Small intestine (tissue), 7 donors: ENCODE data around the gene REXO1. TPM values are rescaled to one million over a fixed set of nuclear protein-coding genes. Genes with fewer than 3 reads are reported as not detected.

Experiments
- DNase-seq, 2 donors: peaks; one replicate each; pipeline versions ENCODE4 v3.0.0 to v3.0.0-alpha.2; 2013
- FAIRE-seq: peaks from 2 replicates; lab custom pipeline; 2012; peaks lifted over from hg19 to GRCh38; lab: Jason Lieb, UNC
- H3K27ac ChIP-seq, 3 donors: one replicate each; pipeline ENCODE4 v1.5.1; 2013; ENCODE audit warnings: low read length in 2 of 3, mild to moderate bottlenecking in 2 of 3, control low read depth in 1 of 3, inconsistent platforms in 1 of 3, low read depth in 1 of 3, moderate library complexity in 1 of 3
- H3K27me3 ChIP-seq, 3 donors: one replicate each; pipeline ENCODE4 v1.6.1; 2013; ENCODE audit warnings: low read length in 3 of 3, inconsistent platforms in 1 of 3; ENCODE audit not compliant: control insufficient read depth in 3 of 3, insufficient read depth in 3 of 3
- H3K36me3 ChIP-seq, 3 donors: one replicate each; pipeline ENCODE4 v1.6.1; 2013; ENCODE audit warnings: low read length in 3 of 3, inconsistent platforms in 1 of 3, low read depth in 1 of 3, mild to moderate bottlenecking in 1 of 3, moderate library complexity in 1 of 3; ENCODE audit not compliant: control insufficient read depth in 3 of 3, insufficient read depth in 2 of 3
- H3K4me1 ChIP-seq, 3 donors: one replicate each; pipeline ENCODE4 v1.6.1; 2013; ENCODE audit warnings: low read length in 2 of 3, inconsistent platforms in 1 of 3, low read depth in 1 of 3, mild to moderate bottlenecking in 1 of 3, moderate library complexity in 1 of 3; ENCODE audit not compliant: control insufficient read depth in 3 of 3, insufficient read depth in 2 of 3
- H3K4me3 ChIP-seq, 3 donors: one replicate each; pipeline ENCODE4 v1.5.1; 2013; ENCODE audit warnings: low read length in 3 of 3, control low read depth in 1 of 3, inconsistent platforms in 1 of 3, low read depth in 1 of 3, mild to moderate bottlenecking in 1 of 3, moderate library complexity in 1 of 3
- H3K9me3 ChIP-seq, 2 donors: one replicate each; pipeline ENCODE4 v1.6.1; 2013; ENCODE audit warnings: low read depth in 1 of 2, low read length in 1 of 2; ENCODE audit not compliant: control insufficient read depth in 2 of 2, insufficient read depth in 1 of 2
- WGBS, 3 donors: extraction: QIAGEN DNeasy Blood & Tissue Kit; methylation state at CpG; one replicate each; pipeline ENCODE4 v1.1.7; 2013; 5-methylcytosine and 5-hydroxymethylcytosine counted together
- polyA plus RNA-seq, 4 donors: library from polyadenylated mRNA; stranded (reverse) in 3 of 4; unstranded in 1 of 4; fragments of 200-250 nt in 3 of 4; fragments of 120-200 nt in 1 of 4; gene quantifications; one replicate each; pipeline versions ENCODE4 v1.2.1 to v1.2.3, GENCODE V29; 2013
- donor health status: healthy with polysubstance abuse.
- donor health status: control.
- donor health status: control.
- donor health status: Bipolar disorder and iron deficiency.
- donor health status: healthy.

REXO1 gene
- polyA plus RNA-seq, 4 donors = 18.4 to 31.8 (median 23.6) TPM

DNA sequence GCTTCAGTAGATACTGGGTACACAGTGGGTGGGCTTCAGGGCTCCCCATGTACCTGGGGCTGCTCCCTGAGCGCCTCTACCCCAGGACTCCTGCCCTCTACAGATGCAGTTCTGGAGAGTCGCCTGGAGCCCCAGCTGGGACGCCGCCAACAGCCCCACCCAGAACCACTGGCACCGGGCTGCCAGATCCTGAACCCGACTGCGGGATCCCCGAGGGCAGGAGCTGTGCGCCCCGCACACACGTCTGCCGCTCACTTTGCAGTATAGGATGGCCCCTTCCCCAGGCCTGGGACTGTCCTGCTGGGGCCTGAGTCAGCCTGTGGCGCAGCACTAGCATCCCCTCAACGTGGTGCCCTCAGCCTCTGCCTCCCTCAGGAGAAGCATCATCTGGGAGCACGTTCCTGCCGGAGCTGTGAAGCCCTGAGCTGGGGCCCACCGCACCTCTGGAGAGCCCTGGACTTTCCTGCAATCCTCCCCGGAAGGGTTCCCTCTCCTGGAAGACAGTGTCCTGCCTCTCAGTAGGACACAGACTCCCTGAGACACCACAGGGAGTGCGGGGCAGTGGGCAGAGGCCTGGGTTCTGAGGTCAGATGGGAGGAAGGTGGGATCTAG is 3.7 kb downstream of the REXO1 start:
- 49 to 75% (median 73%) methylated on average over 19 of the region's 19 CpGs for WGBS, 3 donors
- Histone ChIP-seq H3K9me3 (no peaks in the 10 kb centered on the region), H3K4me3 (no peak overlapping the region), H3K27ac (no peak overlapping the region), H3K27me3 (no peaks in the 10 kb centered on the region), H3K36me3 (peaks cover 0 to 62% (median 0%) of the 10 kb centered on the region in 3 donors), H3K4me1 (peaks cover 4 to 26% (median 9%) of the 10 kb centered on the region in 3 donors)
- FAIRE-seq = no peak
- DNase-seq = no peak

- 79 to 81% (median 80%) methylated on average over 25 of the region's 25 CpGs for WGBS, 3 donors
- Histone ChIP-seq H3K4me3 (no peak overlapping the region), H3K9me3 (no peaks in the 10 kb centered on the region), H3K36me3 (peaks cover 0 to 68% (median 0%) of the 10 kb centered on the region in 3 donors), H3K27ac (no peak overlapping the region), H3K27me3 (no peaks in the 10 kb centered on the region), H3K4me1 (peaks cover 4 to 25% (median 9%) of the 10 kb centered on the region in 3 donors)
- no peak for FAIRE-seq
- DNase-seq = no peak
Observed at GRCh38 chr19:1843646-1844394, 4.5 kb downstream of the REXO1 start.

DNA sequence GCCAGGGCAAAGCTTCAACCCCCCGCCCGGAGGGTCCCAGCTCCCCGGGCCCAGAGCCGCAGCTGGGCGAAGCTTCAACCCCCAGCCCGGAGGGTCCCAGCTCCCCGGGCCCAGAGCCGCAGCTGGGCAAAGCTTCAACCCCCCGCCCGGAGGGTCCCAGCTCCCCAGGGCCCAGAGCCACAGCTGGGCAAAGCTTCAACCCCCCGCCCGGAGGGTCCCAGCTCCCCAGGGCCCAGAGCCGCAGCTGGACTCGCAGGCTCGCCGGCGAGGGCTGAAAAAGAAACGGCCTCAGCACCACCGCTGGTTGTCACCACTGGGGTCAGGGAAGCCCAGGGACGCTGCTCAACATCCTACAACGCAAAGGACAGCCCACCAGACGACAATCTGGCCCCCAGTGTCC is 5.2 kb downstream of the REXO1 start:
- Histone ChIP-seq H3K27ac (no peak overlapping the region), H3K4me1 (peaks cover 4 to 24% (median 9%) of the 10 kb centered on the region in 3 donors), H3K27me3 (no peaks in the 10 kb centered on the region), H3K36me3 (peaks cover 0 to 75% (median 0%) of the 10 kb centered on the region in 3 donors), H3K9me3 (no peaks in the 10 kb centered on the region), H3K4me3 (no peak overlapping the region)
- DNase-seq (no peak), FAIRE-seq (no peak)
- 90 to 94% (median 91%) methylated on average over 19 to 22 of the region's 22 CpGs for WGBS, 3 donors

- WGBS, 3 donors = 81 to 89% (median 86%) methylated on average over 35 of the region's 35 CpGs
- peak overlapping the region in 1 of 3 donors; percentile 12 for H3K27ac ChIP-seq
- no peak for DNase-seq
- no peak overlapping the region for H3K4me3 ChIP-seq
- H3K27me3 ChIP-seq = no peaks in the 10 kb centered on the region
- no peak for FAIRE-seq
- no peaks in the 10 kb centered on the region for H3K9me3 ChIP-seq
- H3K36me3 ChIP-seq = peaks cover 0 to 80% (median 0%) of the 10 kb centered on the region in 3 donors
- H3K4me1 ChIP-seq = peaks cover 3 to 21% (median 6%) of the 10 kb centered on the region in 3 donors
Observed at GRCh38 chr19:1841209-1841924, 6.9 kb downstream of the REXO1 start.

DNA sequence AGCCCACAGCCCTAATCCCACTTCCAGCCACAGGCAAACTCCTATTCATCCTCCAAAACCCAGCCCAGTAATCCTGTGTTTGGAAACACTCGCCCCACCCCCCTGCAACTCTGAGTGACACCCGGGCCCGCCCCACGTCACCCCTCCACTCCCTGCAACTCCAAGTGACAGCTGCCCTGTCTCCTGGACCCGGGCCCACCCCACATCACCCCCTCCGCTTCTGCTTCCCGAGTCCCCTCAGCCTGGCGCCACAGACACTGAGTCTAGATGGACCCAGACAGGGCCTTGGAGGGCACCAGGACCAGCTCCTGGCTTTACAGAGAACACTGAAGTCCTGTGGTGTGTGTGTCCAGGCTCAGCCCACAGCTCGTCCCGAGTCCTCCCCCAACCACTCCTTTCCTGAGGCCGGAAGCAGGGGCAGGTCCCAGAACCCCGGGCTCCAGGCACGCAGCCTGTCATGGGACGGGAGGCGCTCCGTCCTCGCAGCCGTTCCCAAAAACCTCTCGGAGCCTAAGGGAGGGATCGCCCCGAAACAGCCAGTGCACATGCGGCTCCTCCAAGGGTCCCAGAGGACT is 7.7 kb downstream of the REXO1 start:
- H3K27me3 ChIP-seq = no peaks in the 10 kb centered on the region
- no peak for DNase-seq
- FAIRE-seq = no peak
- no peaks in the 10 kb centered on the region for H3K9me3 ChIP-seq
- peak overlapping the region in 1 of 3 donors; percentile 2 for H3K27ac ChIP-seq
- peaks cover 0 to 77% (median 0%) of the 10 kb centered on the region in 3 donors for H3K36me3 ChIP-seq
- H3K4me3 ChIP-seq = no peak overlapping the region
- H3K4me1 ChIP-seq = peaks cover 0 to 20% (median 4%) of the 10 kb centered on the region in 3 donors
- WGBS, 3 donors = 78 to 85% (median 78%) methylated on average over 21 to 22 of the region's 22 CpGs

DNA sequence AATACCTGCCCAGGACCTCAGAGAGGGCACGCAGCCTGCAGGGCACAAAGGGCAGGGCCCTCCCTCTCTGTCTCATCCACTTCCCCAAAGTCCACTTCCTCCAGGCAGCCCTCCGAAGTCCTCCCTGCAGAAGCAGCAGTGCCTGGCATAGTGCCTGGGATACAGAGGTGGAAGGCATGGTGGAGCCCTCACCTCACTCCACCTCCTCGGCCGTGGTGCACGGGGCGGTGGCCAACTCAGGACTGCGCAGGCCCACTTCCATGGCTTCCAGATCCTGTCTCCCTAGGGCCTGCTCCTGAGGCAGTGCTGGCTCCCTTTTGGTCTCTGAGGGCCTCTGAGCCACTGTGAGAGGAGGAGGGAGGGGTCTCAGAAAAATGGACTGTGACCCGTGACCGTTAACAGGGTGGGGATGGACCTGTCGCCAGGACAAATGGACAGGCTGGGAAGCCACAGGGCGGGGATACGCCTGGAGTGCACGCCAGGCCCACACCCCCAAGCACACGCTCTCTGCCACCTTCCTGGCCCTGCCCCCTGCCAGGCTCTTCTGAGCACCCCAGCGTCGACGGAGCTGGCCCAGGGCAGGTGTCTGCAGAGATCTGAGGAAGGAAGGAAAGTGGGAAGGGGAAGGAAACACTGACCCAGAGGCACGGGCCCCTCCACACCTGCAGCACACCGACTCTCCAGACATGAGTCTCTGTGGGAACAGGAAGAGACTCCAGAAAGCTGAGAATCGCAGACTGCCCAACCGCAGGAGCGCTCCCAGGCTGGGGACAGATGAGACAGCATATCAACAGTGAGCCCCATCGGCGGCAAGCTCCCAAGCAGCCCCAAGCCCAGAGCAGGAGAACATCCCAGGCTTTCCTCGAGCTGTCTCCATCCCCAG is 8.4 kb downstream of the REXO1 start:
- Histone ChIP-seq H3K27ac (peak overlapping the region in 2 of 3 donors; percentile 15 to 18), H3K4me1 (peaks cover 0 to 20% (median 4%) of the 10 kb centered on the region in 3 donors), H3K4me3 (no peak overlapping the region), H3K36me3 (peaks cover 0 to 75% (median 0%) of the 10 kb centered on the region in 3 donors), H3K27me3 (no peaks in the 10 kb centered on the region), H3K9me3 (no peaks in the 10 kb centered on the region)
- DNase-seq = peak; percentile 38 to 75
- FAIRE-seq = no peak
- WGBS, 3 donors = 35 to 48% (median 43%) methylated on average over 24 to 25 of the region's 25 CpGs

GRCh38 chr19:1837625-1838105 is 10.6 kb downstream of the REXO1 start:
- Histone ChIP-seq H3K27me3 (no peaks in the 10 kb centered on the region), H3K9me3 (no peaks in the 10 kb centered on the region), H3K27ac (peak overlapping the region; percentile 4 to 53 (median 36)), H3K4me3 (no peak overlapping the region), H3K4me1 (peaks cover 0 to 20% (median 4%) of the 10 kb centered on the region in 3 donors), H3K36me3 (peaks cover 0 to 76% (median 0%) of the 10 kb centered on the region in 3 donors)
- 20 to 36% (median 25%) methylated on average over 23 of the region's 23 CpGs for WGBS, 3 donors
- DNase-seq = peak; percentile 48 to 71
- FAIRE-seq = no peak
